ENCODE measurements around the gene MCUB.

MCUB gene

GRCh38 chr4:109627361-109627760, 67.3 kb downstream of the MCUB start:
- Histone ChIP-seq H3F3A (ENCODE audit: low read depth) (no peaks in the 10 kb centered on the region), H4K20me1 (ENCODE audit: insufficient read depth, low read length, poor library complexity, severe bottlenecking) (no peaks in the 10 kb centered on the region), H3K36me3 (ENCODE audit: insufficient read depth, low read length) (no peaks in the 10 kb centered on the region), H3K79me2 (ENCODE audit: insufficient read depth, low read length) (no peaks in the 10 kb centered on the region), H3K4me3 (ENCODE audit: low read length, poor library complexity, severe bottlenecking) (no peak overlapping the region), H3K4me2 (ENCODE audit: low read depth, low read length, poor library complexity, severe bottlenecking) (no peak overlapping the region), H3K4me1 (ENCODE audit: insufficient read depth, low read length, poor library complexity, severe bottlenecking) (no peaks in the 10 kb centered on the region), H3K9me3 (ENCODE audit: insufficient read depth, low read depth, low read length) (no peaks in the 10 kb centered on the region), H3K9me2 (replicated peaks; ENCODE audit: low read depth, low read length) (no peaks in the 10 kb centered on the region), H3K9ac (ENCODE audit: low read depth, low read length, poor library complexity, severe bottlenecking) (no peak overlapping the region), H2AFZ (ENCODE audit: low read length) (no peak overlapping the region), H3K27me3 (ENCODE audit: insufficient read depth, low read length, poor library complexity, severe bottlenecking) (no peaks in the 10 kb centered on the region)
- no peak for TF ChIP-seq CTCF (conservative IDR thresholded peaks at IDR 0.05; ENCODE audit: low read length)
- no peak for TF ChIP-seq EZH2phosphoT487 (IDR thresholded peaks at IDR 0.05; ENCODE audit: borderline replicate concordance)

- no peaks in the 10 kb centered on the region for H3K36me3 ChIP-seq (ENCODE audit: insufficient read depth, low read length)
- H3K4me1 ChIP-seq (ENCODE audit: insufficient read depth, low read length, poor library complexity, severe bottlenecking) = no peaks in the 10 kb centered on the region
- no peaks in the 10 kb centered on the region for H4K20me1 ChIP-seq (ENCODE audit: insufficient read depth, low read length, poor library complexity, severe bottlenecking)
- no peaks in the 10 kb centered on the region for H3F3A ChIP-seq (ENCODE audit: low read depth)
- H3K79me2 ChIP-seq (ENCODE audit: insufficient read depth, low read length) = no peaks in the 10 kb centered on the region
- H3K9me3 ChIP-seq (ENCODE audit: insufficient read depth, low read depth, low read length) = no peaks in the 10 kb centered on the region
- H2AFZ ChIP-seq (ENCODE audit: low read length) = no peak overlapping the region
- no peak overlapping the region for H3K4me3 ChIP-seq (ENCODE audit: low read length, poor library complexity, severe bottlenecking)
- H3K4me2 ChIP-seq (ENCODE audit: low read depth, low read length, poor library complexity, severe bottlenecking) = no peak overlapping the region
- no peak overlapping the region for H3K9ac ChIP-seq (ENCODE audit: low read depth, low read length, poor library complexity, severe bottlenecking)
- no peaks in the 10 kb centered on the region for H3K27me3 ChIP-seq (ENCODE audit: insufficient read depth, low read length, poor library complexity, severe bottlenecking)
- no peak for TF ChIP-seq EZH2phosphoT487 (IDR thresholded peaks at IDR 0.05; ENCODE audit: borderline replicate concordance)
- TF ChIP-seq CTCF (conservative IDR thresholded peaks at IDR 0.05; ENCODE audit: low read length) = no peak
- no peaks in the 10 kb centered on the region for H3K9me2 ChIP-seq (replicated peaks; ENCODE audit: low read depth, low read length)
These were observed 69.7 kb downstream of the MCUB start for GRCh38 chr4:109629775-109630174.

DNA sequence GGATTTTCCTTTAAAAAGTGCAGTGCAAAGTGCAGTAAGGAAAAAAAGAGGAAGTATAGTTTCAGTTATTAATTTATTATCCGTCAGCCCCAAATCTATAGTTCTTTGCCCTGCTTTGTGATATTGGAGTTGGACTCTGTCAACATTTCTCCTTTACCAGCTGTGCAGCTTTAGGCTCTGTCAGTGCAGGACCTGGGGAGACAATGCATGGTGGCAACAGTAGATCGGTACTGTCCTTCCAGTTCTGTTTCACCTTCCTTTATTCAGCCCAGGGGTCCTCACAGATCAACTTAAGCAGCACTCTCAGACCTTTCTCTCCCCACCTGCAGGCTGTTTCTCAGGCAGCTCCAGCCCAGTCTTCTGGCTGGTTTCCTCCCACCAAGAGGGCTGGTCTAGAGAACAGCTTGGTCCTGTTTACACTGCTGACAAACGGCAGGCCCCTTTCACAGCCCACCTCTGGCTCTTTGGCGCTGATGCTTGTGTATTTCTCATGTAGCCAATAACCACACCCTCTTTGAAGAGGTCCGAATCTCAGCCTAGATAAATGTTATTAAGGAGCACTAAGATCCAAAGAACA, 71.6 kb downstream of the MCUB start:
- Histone ChIP-seq H3K4me2 (ENCODE audit: low read depth, low read length, poor library complexity, severe bottlenecking) (no peak overlapping the region), H3K27me3 (ENCODE audit: insufficient read depth, low read length, poor library complexity, severe bottlenecking) (no peaks in the 10 kb centered on the region), H3K4me1 (ENCODE audit: insufficient read depth, low read length, poor library complexity, severe bottlenecking) (no peaks in the 10 kb centered on the region)

More for the DNA sequence above, 71.6 kb downstream of the MCUB start:
- TF ChIP-seq EZH2phosphoT487 (IDR thresholded peaks at IDR 0.05; ENCODE audit: borderline replicate concordance) (no peak), CTCF (conservative IDR thresholded peaks at IDR 0.05; ENCODE audit: low read length) (no peak)
- Histone ChIP-seq H4K20me1 (ENCODE audit: insufficient read depth, low read length, poor library complexity, severe bottlenecking) (no peaks in the 10 kb centered on the region), H3F3A (ENCODE audit: low read depth) (no peaks in the 10 kb centered on the region), H3K79me2 (ENCODE audit: insufficient read depth, low read length) (no peaks in the 10 kb centered on the region), H3K36me3 (ENCODE audit: insufficient read depth, low read length) (no peaks in the 10 kb centered on the region), H3K9ac (ENCODE audit: low read depth, low read length, poor library complexity, severe bottlenecking) (no peak overlapping the region), H3K4me3 (ENCODE audit: low read length, poor library complexity, severe bottlenecking) (no peak overlapping the region), H2AFZ (ENCODE audit: low read length) (no peak overlapping the region), H3K9me3 (ENCODE audit: insufficient read depth, low read depth, low read length) (no peaks in the 10 kb centered on the region), H3K9me2 (replicated peaks; ENCODE audit: low read depth, low read length) (no peaks in the 10 kb centered on the region)

Measured in Loucy (cell line).